Fibroblast of skin of left quadriceps (primary cell): ENCODE data around the gene RHPN2.
"Not testable (repeated sequence)": the region's sequence is repeated elsewhere in the genome, so short reads cannot be mapped to it uniquely, and the experiment has no call there.

Experiments used
- DNase-seq, 2 experiments: peaks; one replicate each; pipeline ENCODE4 v3.0.0-alpha.2; 2013; ENCODE audit warnings: low read depth in 2 of 2

RHPN2 gene

GRCh38 chr19:33029746-33030303, 34.9 kb downstream of the RHPN2 start:
- DNase-seq, result no peak

- DNase-seq, result not testable (repeated sequence)
Observed at GRCh38 chr19:33026602-33027001, 38.1 kb downstream of the RHPN2 start.

- not testable (repeated sequence) for DNase-seq
Observed at GRCh38 chr19:33025468-33026238, 39.0 kb downstream of the RHPN2 start.

GRCh38 chr19:33024398-33024797, 40.3 kb downstream of the RHPN2 start:
- DNase-seq, result no peak

- DNase-seq, result no peak
Observed at GRCh38 chr19:33022472-33023116, 42.1 kb downstream of the RHPN2 start.

- not testable (repeated sequence) for DNase-seq
Observed at GRCh38 chr19:33010891-33011290, 53.8 kb downstream of the RHPN2 start.

GRCh38 chr19:33008738-33009137, 56.0 kb downstream of the RHPN2 start:
- no peak for DNase-seq

- DNase-seq, result no peak
Observed at GRCh38 chr19:33005440-33005839, 59.2 kb downstream of the RHPN2 start.

GRCh38 chr19:33003424-33004024, 61.2 kb downstream of the RHPN2 start:
- DNase-seq, result not testable (repeated sequence)

GRCh38 chr19:33002126-33002865, 62.4 kb downstream of the RHPN2 start:
- DNase-seq, result not testable (repeated sequence)

GRCh38 chr19:33000910-33001309, 63.8 kb downstream of the RHPN2 start:
- no peak for DNase-seq

- no peak for DNase-seq
Observed at GRCh38 chr19:33000510-33000909, 64.2 kb downstream of the RHPN2 start.

- no peak for DNase-seq
Observed at GRCh38 chr19:32998722-32999121, 66.0 kb downstream of the RHPN2 start.

- DNase-seq, result no peak
Observed at GRCh38 chr19:32997716-32998355, 66.9 kb downstream of the RHPN2 start.

GRCh38 chr19:32997061-32997464, 67.6 kb downstream of the RHPN2 start:
- DNase-seq, result not testable (repeated sequence)

- DNase-seq, result not testable (repeated sequence)
Observed at GRCh38 chr19:32995966-32996365, 68.7 kb downstream of the RHPN2 start.

GRCh38 chr19:32988724-32989123, 76.0 kb downstream of the RHPN2 start:
- DNase-seq, result no peak

GRCh38 chr19:32988254-32988653, 76.4 kb downstream of the RHPN2 start:
- not testable (repeated sequence) for DNase-seq

GRCh38 chr19:32982488-32982887, 82.2 kb downstream of the RHPN2 start:
- DNase-seq, result not testable (repeated sequence)

- not testable (repeated sequence) for DNase-seq
Observed at GRCh38 chr19:32979807-32980206, 84.9 kb downstream of the RHPN2 start.

- not testable (repeated sequence) for DNase-seq
Observed at GRCh38 chr19:32977813-32978212, 86.9 kb downstream of the RHPN2 start.
